HepG2 (cell line): ENCODE data around the gene TNN. TPM values are rescaled to one million over a fixed set of nuclear protein-coding genes. Genes with fewer than 3 reads are reported as not detected.

Experiments used
- ATAC-seq: fragments of 200-7000 bp; cut with Tn5 transposase; 3 replicates; pipeline ENCODE4 v1.9.1; 2020; ENCODE audit warnings: mild to moderate bottlenecking, moderate library complexity
- BruUV-seq: library from RNA; stranded (reverse); fragments of 400-500 nt; replicated peaks from 2 replicates; lab custom pipeline; 2021; lab: Mats Ljungman, UMichigan
- CTCF ChIA-PET: fragments of 300-600 bp; formaldehyde crosslinking; extraction: SDS; loops from one replicate; lab custom pipeline; 2021; ENCODE audit warnings: low total read pairs, inconsistent platforms, low intra/inter-chr PET ratio; lab: Yijun Ruan, JAX
- POLR2A ChIA-PET: fragments of 350-600 bp; sonication (Branson Sonifier 250); formaldehyde crosslinking; loops from one replicate; lab custom pipeline; 2020; ENCODE audit warnings: antibody characterized with exemption, inconsistent platforms; lab: Yijun Ruan, JAX
- DNase-seq: peaks from one replicate; pipeline ENCODE4 v3.0.0-alpha.2; 2015; ENCODE audit warnings: low spot score
- FAIRE-seq: peaks from 3 replicates; lab custom pipeline; 2011; peaks lifted over from hg19 to GRCh38; lab: Jason Lieb, UNC
- H2AFZ ChIP-seq: one replicate; pipeline ENCODE4 v1.6.1; 2011; ENCODE audit warnings: low read length, inconsistent platforms
- H3K27ac ChIP-seq: fragments of 300-600 bp; 3 replicates; pipeline ENCODE4 v1.8.0; 2011; ENCODE audit warnings: mixed run types, mild to moderate bottlenecking, mixed read lengths, low read length, inconsistent platforms; ENCODE audit not compliant: insufficient read depth; ENCODE audit errors: extremely low read length
- H3K27me3 ChIP-seq, 2 experiments: fragments of 200-600 bp in 1 of 2; 2 replicates in 1 of 2; 3 replicates in 1 of 2; pipeline versions ENCODE4 v1.6.0 to v1.8.0; 2011; ENCODE audit warnings: low read length in 2 of 2, mild to moderate bottlenecking in 2 of 2, moderate library complexity in 2 of 2, inconsistent platforms in 1 of 2; ENCODE audit not compliant: insufficient read depth in 2 of 2, control insufficient read depth in 1 of 2
- H3K36me3 ChIP-seq, 2 experiments: fragments of 200-600 bp in 1 of 2; replicated peaks in 1 of 2; 2 replicates in 1 of 2; 3 replicates in 1 of 2; pipeline versions ENCODE4 v1.5.1 to v1.8.0; 2011; ENCODE audit warnings: low read length in 2 of 2, inconsistent platforms in 1 of 2; ENCODE audit not compliant: insufficient read depth in 2 of 2, control insufficient read depth in 1 of 2
- H3K4me1 ChIP-seq: 2 replicates; pipeline ENCODE4 v1.5.1; 2012; ENCODE audit warnings: low read length, inconsistent platforms; ENCODE audit not compliant: insufficient read depth
- H3K4me2 ChIP-seq: 2 replicates; pipeline ENCODE4 v1.6.0; 2011; ENCODE audit warnings: low read depth, low read length, inconsistent platforms
- H3K4me3 ChIP-seq, 3 experiments: fragments of 200-600 bp in 1 of 3; sonication (generic), shearing (Covaris generic) in 1 of 3; replicated peaks in 1 of 3; 2 replicates each; pipeline ENCODE4 v1.5.1; 2011 to 2016; ENCODE audit warnings: low read length in 3 of 3, inconsistent platforms in 2 of 3, low read depth in 2 of 3, mild to moderate bottlenecking in 2 of 3, control low read depth in 1 of 3, mixed read lengths in 1 of 3; ENCODE audit not compliant: insufficient read depth in 1 of 3
- H3K79me2 ChIP-seq: one replicate; pipeline ENCODE4 v1.6.1; 2011; ENCODE audit warnings: low read length, inconsistent platforms; ENCODE audit not compliant: insufficient read depth
- H3K9ac ChIP-seq: 2 replicates; pipeline ENCODE4 v1.6.0; 2011; ENCODE audit warnings: mild to moderate bottlenecking, low read depth, low read length, inconsistent platforms; ENCODE audit not compliant: insufficient read depth
- H3K9me3 ChIP-seq: 2 replicates; pipeline ENCODE4 v1.5.1; 2012; ENCODE audit warnings: mild to moderate bottlenecking, low read length
- H4K20me1 ChIP-seq: 2 replicates; pipeline ENCODE4 v1.6.0; 2011; ENCODE audit warnings: inconsistent platforms, mild to moderate bottlenecking, low read length, moderate library complexity; ENCODE audit not compliant: insufficient read depth
- GFI1 ChIP-seq: sonication (generic); formaldehyde crosslinking; IDR thresholded peaks from 2 replicates; pipeline ENCODE4 v1.5.0; 2020; ENCODE audit warnings: missing genetic modification reagents, mild to moderate bottlenecking, borderline replicate concordance
- LBX2 ChIP-seq: sonication (generic); formaldehyde crosslinking; IDR thresholded peaks from 2 replicates; pipeline ENCODE4 v1.5.0; 2020; ENCODE audit warnings: missing genetic modification reagents, mild to moderate bottlenecking, borderline replicate concordance
- NR2F6 ChIP-seq, 2 experiments: IDR thresholded peaks; 2 replicates each; pipeline ENCODE4 v1.6.1; 2016; ENCODE audit warnings: antibody characterized with exemption in 1 of 2, mild to moderate bottlenecking in 1 of 2
- RFX3 ChIP-seq: IDR thresholded peaks from 2 replicates; pipeline ENCODE4 v1.6.1; 2016; ENCODE audit warnings: missing biosample characterization, missing genetic modification reagents
- SRF ChIP-seq: IDR thresholded peaks from 2 replicates; pipeline ENCODE4 v1.6.1; 2011; ENCODE audit warnings: mild to moderate bottlenecking, low read depth, low read length, moderate library complexity
- ZMYM4 ChIP-seq: sonication (generic); formaldehyde crosslinking; IDR thresholded peaks from 2 replicates; pipeline ENCODE4 v1.8.1; 2023; ENCODE audit warnings: mild to moderate bottlenecking, missing genetic modification reagents
- ZNF30 ChIP-seq: sonication (generic); formaldehyde crosslinking; IDR thresholded peaks from 2 replicates; pipeline ENCODE4 v1.5.0; 2020; ENCODE audit warnings: mild to moderate bottlenecking, missing genetic modification reagents
- ZNF446 ChIP-seq: sonication (generic); formaldehyde crosslinking; IDR thresholded peaks from 2 replicates; pipeline ENCODE4 v1.5.0; 2020; ENCODE audit warnings: mild to moderate bottlenecking, missing genetic modification reagents
- WGBS: methylation state at CpG from one replicate; pipeline ENCODE4 v1.1.6; 2017; ENCODE audit warnings: low lambda C conversion rate; 5-methylcytosine and 5-hydroxymethylcytosine counted together
- in situ Hi-C: cut with HindIII; loops from 2 replicates; pipeline ENCODE4 v1.10.0; 2017; ENCODE audit warnings: low pct_unique_long_range_greater_than_20kb; ENCODE audit not compliant: extremely low pct_ligation_motif_present
- intact Hi-C: fragments of 100-400 bp; cut with micrococcal nuclease; formaldehyde crosslinking; loops from one replicate; pipeline ENCODE4 v1.10.0; 2022; ENCODE audit not compliant: unreplicated experiment
- polyA plus RNA-seq, 8 experiments: library from polyadenylated mRNA; depleted of rRNA in 3 of 8; stranded (reverse) in 7 of 8; unstranded in 1 of 8; fragments of >200 nt; fragmentation: Illumina TruSeq in 4 of 8; extraction: Trizol in 4 of 8; gene quantifications; 2 replicates each; pipeline versions ENCODE4 v1.2.1 to v1.2.3, GENCODE V29; 2011 to 2016; ENCODE audit warnings: low read depth in 4 of 8, missing spikeins in 1 of 8, mixed read lengths in 1 of 8; ENCODE audit not compliant: insufficient read depth in 1 of 8
- total RNA-seq, 5 experiments: library from RNA; depleted of rRNA; stranded (reverse); fragments of >200 nt; fragmentation: Illumina TruSeq; extraction: Trizol; gene quantifications; 2 replicates each; pipeline ENCODE4 v1.2.3, GENCODE V29; 2016; ENCODE audit warnings: low read depth in 1 of 5
- TF ChIP-seq, protein P1 (sequence below): sonication (generic); formaldehyde crosslinking; IDR thresholded peaks from 2 replicates; pipeline ENCODE4 v1.4.0; 2020; ENCODE audit warnings: missing genetic modification reagents; ENCODE audit errors: not compliant biosample characterization

TNN gene
- total and polyA plus RNA-seq, 2 of the 13 experiments (the other 11 are each of a cell fraction or from before 2014, with no cell fraction given): not detected

DNA sequence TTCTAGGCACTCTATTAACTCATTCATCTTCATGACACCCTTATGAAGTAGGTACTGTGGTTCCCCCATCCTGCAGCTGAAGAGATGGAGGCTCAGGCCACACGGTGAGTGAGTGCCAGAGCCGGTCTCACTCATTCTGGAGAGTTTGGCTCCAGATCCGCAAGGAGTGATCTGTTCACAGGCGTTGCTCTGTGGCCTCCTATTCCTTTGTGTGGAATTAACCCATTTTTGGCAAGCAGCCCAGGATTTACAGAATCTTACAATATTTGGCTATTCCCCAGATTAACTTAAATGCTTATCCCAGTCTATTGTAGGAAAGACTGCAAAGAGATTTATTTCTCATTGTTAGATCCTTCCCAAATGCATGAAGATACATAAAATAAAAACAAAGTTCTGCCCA is 95.3 kb downstream of the TNN start:
- Histone ChIP-seq H3K36me3 (no peaks in the 10 kb centered on the region), H3K79me2 (no peaks in the 10 kb centered on the region), H3K9me3 (no peaks in the 10 kb centered on the region), H3K9ac (no peak overlapping the region), H2AFZ (no peak overlapping the region), H3K27ac (no peak overlapping the region), H3K4me1 (no peaks in the 10 kb centered on the region), H3K4me3 (no peak overlapping the region), H3K27me3 (no peaks in the 10 kb centered on the region), H3K4me2 (no peak overlapping the region), H4K20me1 (no peaks in the 10 kb centered on the region)
- ATAC-seq (no peak), FAIRE-seq (no peak), DNase-seq (no peak)
- in situ Hi-C loops: loop anchor here (25.0 kb wide), 3 partner anchors 724 to 1674 kb away; no protein-coding TSS in a partner anchor
- intact Hi-C loops: no loop called here
- TF ChIP-seq, protein P1, sequence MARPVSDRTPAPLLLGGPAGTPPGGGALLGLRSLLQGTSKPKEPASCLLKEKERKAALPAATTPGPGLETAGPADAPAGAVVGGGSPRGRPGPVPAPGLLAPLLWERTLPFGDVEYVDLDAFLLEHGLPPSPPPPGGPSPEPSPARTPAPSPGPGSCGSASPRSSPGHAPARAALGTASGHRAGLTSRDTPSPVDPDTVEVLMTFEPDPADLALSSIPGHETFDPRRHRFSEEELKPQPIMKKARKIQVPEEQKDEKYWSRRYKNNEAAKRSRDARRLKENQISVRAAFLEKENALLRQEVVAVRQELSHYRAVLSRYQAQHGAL (CRISPR knock-in tag): no peak
- no peak for TF ChIP-seq ZNF30
- TF ChIP-seq GFI1 (CRISPR knock-in tag): no peak
- no peak for TF ChIP-seq ZNF446 (CRISPR knock-in tag)
- TF ChIP-seq NR2F6 (IDR thresholded peaks at IDR 0.05): no peak
- TF ChIP-seq NR2F6 (CRISPR knock-in tag; IDR thresholded peaks at IDR 0.05): no peak
- TF ChIP-seq LBX2 (CRISPR knock-in tag): no peak
- TF ChIP-seq ZMYM4 (CRISPR knock-in tag): no peak
- TF ChIP-seq SRF: no peak
- no peak for TF ChIP-seq RFX3
- ChIA-PET CTCF (no interaction called here), POLR2A (no interaction called here)
- no TSS peak for BruUV-seq
- 42% methylated on average over 4 of the region's 4 CpGs for WGBS
